PC-9 (cell line): ENCODE data around the gene BHMT2. TPM values are rescaled to one million over a fixed set of nuclear protein-coding genes. Genes with fewer than 3 reads are reported as not detected.

Experiments
- BruUV-seq: library from RNA; stranded (reverse); fragments of 400-500 nt; replicated peaks from 2 replicates; lab custom pipeline; 2021; lab: Mats Ljungman, UMichigan
- CTCF ChIA-PET: fragments of 300-600 bp; sonication (Branson Sonifier 250); formaldehyde crosslinking; loops from one replicate; lab custom pipeline; 2022; ENCODE audit warnings: antibody characterized with exemption; lab: Charles Lee
- POLR2A ChIA-PET: fragments of 300-600 bp; sonication (Branson Sonifier 250); formaldehyde crosslinking; loops from one replicate; lab custom pipeline; 2022; ENCODE audit warnings: antibody characterized with exemption; ENCODE audit not compliant: unreplicated experiment; lab: Charles Lee
- DNase-seq, 2 experiments: peaks; one replicate each; pipeline versions ENCODE4 v3.0.0 to v3.0.0-alpha.2; 2015 to 2022; ENCODE audit warnings: mixed read lengths in 1 of 2
- H2AFZ ChIP-seq: fragments of 200-600 bp; sonication (generic); 2 replicates; pipeline ENCODE4 v1.8.1; 2017; ENCODE audit warnings: antibody characterized with exemption
- H3F3A ChIP-seq: fragments of 200-600 bp; sonication (generic); 2 replicates; pipeline ENCODE4 v1.8.1; 2017; ENCODE audit warnings: antibody characterized with exemption, mild to moderate bottlenecking, low read depth; ENCODE audit not compliant: insufficient read depth
- H3K27ac ChIP-seq: fragments of 200-600 bp; sonication (generic); 2 replicates; pipeline ENCODE4 v1.6.1; 2016; ENCODE audit warnings: mixed run types
- H3K27me3 ChIP-seq: fragments of 200-600 bp; sonication (generic); 2 replicates; pipeline ENCODE4 v1.6.1; 2016; ENCODE audit warnings: low read depth, mixed run types; ENCODE audit not compliant: insufficient read depth
- H3K36me3 ChIP-seq: fragments of 200-600 bp; sonication (generic); 2 replicates; pipeline ENCODE4 v1.6.1; 2016; ENCODE audit warnings: low read depth, mixed run types
- H3K4me1 ChIP-seq: fragments of 200-600 bp; sonication (generic); replicated peaks from 2 replicates; pipeline ENCODE4 v1.6.1; 2016; ENCODE audit warnings: mixed run types; ENCODE audit not compliant: insufficient read depth
- H3K4me2 ChIP-seq: fragments of 200-600 bp; sonication (generic); 2 replicates; pipeline ENCODE4 v1.6.1; 2017; ENCODE audit warnings: mixed run types
- H3K4me3 ChIP-seq: fragments of 200-600 bp; sonication (generic); 2 replicates; pipeline ENCODE4 v1.6.1; 2016; ENCODE audit warnings: mixed run types
- H3K79me2 ChIP-seq: fragments of 200-600 bp; sonication (generic); 2 replicates; pipeline ENCODE4 v1.6.1; 2017; ENCODE audit warnings: low read depth, mixed run types
- H3K9me2 ChIP-seq: fragments of 200-600 bp; sonication (generic); 2 replicates; pipeline ENCODE4 v1.8.1; 2017; ENCODE audit warnings: mild to moderate bottlenecking; ENCODE audit not compliant: insufficient read depth
- H3K9me3 ChIP-seq: fragments of 200-600 bp; sonication (generic); 2 replicates; pipeline ENCODE4 v1.8.1; 2016; ENCODE audit warnings: low read depth; ENCODE audit not compliant: insufficient read depth
- H4K20me1 ChIP-seq: fragments of 200-600 bp; sonication (generic); 2 replicates; pipeline ENCODE4 v1.8.1; 2017; ENCODE audit not compliant: insufficient read depth
- EZH2 ChIP-seq: fragments of 200-600 bp; sonication (generic); IDR thresholded peaks from 2 replicates; pipeline ENCODE4 v1.8.0; 2017; ENCODE audit warnings: antibody characterized with exemption, low read depth
- intact Hi-C: fragments of 100-400 bp; cut with micrococcal nuclease; formaldehyde crosslinking; loops from one replicate; pipeline ENCODE4 v1.10.0; 2022; ENCODE audit not compliant: unreplicated experiment
- total RNA-seq: library from RNA; stranded (reverse); gene quantifications from 2 replicates; pipeline ENCODE4 v1.2.3, GENCODE V29; 2021
- TF ChIP-seq, protein P1 (sequence below): fragments of 200-600 bp; sonication (generic); conservative IDR thresholded peaks from 2 replicates; pipeline ENCODE4 v1.6.1; 2017; ENCODE audit warnings: mixed run types, antibody characterized with exemption, mild to moderate bottlenecking, moderate library complexity

The BHMT2 gene
- total RNA-seq, 1 experiment from 2014 or later, result not detected

DNA sequence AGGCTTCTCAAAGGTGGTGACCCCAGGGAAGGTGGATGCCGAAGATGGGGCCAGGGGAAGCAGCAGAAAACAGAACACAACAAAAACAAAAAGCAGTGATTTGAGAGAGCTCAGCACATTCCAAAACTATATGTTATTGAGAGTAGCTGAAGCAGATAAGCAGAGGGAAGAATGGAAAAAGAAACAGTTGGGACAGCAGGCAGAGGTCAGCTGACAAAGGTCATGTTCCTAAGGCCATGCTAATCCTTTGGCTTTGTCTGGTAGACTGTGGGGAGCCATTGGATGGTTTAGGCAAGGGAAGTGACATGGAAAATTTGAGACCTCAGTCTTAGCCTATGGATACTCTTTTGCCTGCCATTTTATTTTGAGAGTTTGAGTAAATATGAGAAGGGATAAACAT is 14.6 kb upstream of the BHMT2 start:
- no peak overlapping the region for H3K4me3 ChIP-seq
- H3K79me2 ChIP-seq, result no peaks in the 10 kb centered on the region
- no peaks in the 10 kb centered on the region for H3K4me1 ChIP-seq
- H3K4me2 ChIP-seq, result no peak overlapping the region
- intact Hi-C loops, result no loop called here
- H3K27ac ChIP-seq, result no peak overlapping the region
- no peak overlapping the region for H2AFZ ChIP-seq
- TF ChIP-seq EZH2, result no peak
- TF ChIP-seq, protein P1, sequence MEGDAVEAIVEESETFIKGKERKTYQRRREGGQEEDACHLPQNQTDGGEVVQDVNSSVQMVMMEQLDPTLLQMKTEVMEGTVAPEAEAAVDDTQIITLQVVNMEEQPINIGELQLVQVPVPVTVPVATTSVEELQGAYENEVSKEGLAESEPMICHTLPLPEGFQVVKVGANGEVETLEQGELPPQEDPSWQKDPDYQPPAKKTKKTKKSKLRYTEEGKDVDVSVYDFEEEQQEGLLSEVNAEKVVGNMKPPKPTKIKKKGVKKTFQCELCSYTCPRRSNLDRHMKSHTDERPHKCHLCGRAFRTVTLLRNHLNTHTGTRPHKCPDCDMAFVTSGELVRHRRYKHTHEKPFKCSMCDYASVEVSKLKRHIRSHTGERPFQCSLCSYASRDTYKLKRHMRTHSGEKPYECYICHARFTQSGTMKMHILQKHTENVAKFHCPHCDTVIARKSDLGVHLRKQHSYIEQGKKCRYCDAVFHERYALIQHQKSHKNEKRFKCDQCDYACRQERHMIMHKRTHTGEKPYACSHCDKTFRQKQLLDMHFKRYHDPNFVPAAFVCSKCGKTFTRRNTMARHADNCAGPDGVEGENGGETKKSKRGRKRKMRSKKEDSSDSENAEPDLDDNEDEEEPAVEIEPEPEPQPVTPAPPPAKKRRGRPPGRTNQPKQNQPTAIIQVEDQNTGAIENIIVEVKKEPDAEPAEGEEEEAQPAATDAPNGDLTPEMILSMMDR, result no peak
- H3K9me2 ChIP-seq, result no peaks in the 10 kb centered on the region
- peaks cover 4% of the 10 kb centered on the region; the same call in 1 of the 2 replicates for H3K9me3 ChIP-seq
- DNase-seq, result no peak
- no peaks in the 10 kb centered on the region for H4K20me1 ChIP-seq
- H3K36me3 ChIP-seq, result no peaks in the 10 kb centered on the region
- H3F3A ChIP-seq, result no peaks in the 10 kb centered on the region
- ChIA-PET POLR2A (no interaction called here), CTCF (no interaction called here)
- no peaks in the 10 kb centered on the region for H3K27me3 ChIP-seq
- BruUV-seq, result no TSS peak

DNA sequence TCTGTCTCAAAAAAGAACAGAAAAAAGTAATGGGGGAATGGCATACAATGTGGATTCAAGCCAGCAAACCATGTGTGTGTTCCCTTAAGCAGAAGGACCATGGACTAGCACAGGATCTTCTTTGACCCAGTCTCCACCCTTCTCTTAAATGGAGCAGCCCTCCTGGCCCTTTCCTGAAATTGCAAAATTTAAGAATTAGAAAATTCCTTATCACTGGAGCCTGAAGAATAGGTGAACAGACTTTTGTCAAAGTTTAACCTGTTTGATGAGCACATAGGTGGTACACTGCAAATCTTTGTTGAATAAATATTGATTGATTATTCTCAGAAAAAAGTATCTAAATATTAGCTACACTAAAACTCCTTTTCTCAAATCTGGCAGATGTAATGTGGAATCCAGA is 12.7 kb upstream of the BHMT2 start:
- no peak overlapping the region for H3K4me3 ChIP-seq
- H3K36me3 ChIP-seq, result no peaks in the 10 kb centered on the region
- ChIA-PET CTCF (no interaction called here), POLR2A (no interaction called here)
- H3K4me2 ChIP-seq, result no peak overlapping the region
- BruUV-seq, result no TSS peak
- no peaks in the 10 kb centered on the region for H3K9me3 ChIP-seq
- no peak for DNase-seq
- intact Hi-C loops, result no loop called here
- no peaks in the 10 kb centered on the region for H3K27me3 ChIP-seq
- H3K27ac ChIP-seq, result no peak overlapping the region
- TF ChIP-seq, protein P1, result no peak
- no peak for TF ChIP-seq EZH2
- H2AFZ ChIP-seq, result no peak overlapping the region
- no peaks in the 10 kb centered on the region for H3F3A ChIP-seq
- no peaks in the 10 kb centered on the region for H3K4me1 ChIP-seq
- H4K20me1 ChIP-seq, result no peaks in the 10 kb centered on the region
- H3K9me2 ChIP-seq, result no peaks in the 10 kb centered on the region
- no peaks in the 10 kb centered on the region for H3K79me2 ChIP-seq

DNA sequence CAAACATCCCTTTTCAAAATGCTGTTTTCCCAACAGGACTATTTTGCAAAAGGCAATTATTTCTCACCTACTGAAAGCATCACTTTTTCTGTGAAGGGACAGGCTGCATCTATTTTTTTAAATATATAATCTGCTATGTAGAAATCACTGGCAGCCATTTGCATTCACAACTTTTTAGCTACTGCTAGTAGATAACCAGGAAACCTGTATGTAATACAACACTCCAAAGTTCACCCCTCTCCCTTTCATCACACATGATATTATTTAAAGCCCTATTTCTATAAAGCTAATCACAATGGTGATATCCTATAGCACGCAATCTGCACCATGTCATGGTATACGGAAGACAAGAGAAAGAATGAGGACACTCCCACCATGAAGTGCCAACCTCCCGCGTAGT is 9.9 kb upstream of the BHMT2 start:
- H3F3A ChIP-seq, result no peaks in the 10 kb centered on the region
- H3K4me2 ChIP-seq, result no peak overlapping the region
- no peak overlapping the region for H2AFZ ChIP-seq
- no TSS peak for BruUV-seq
- H4K20me1 ChIP-seq, result no peaks in the 10 kb centered on the region
- no peak for DNase-seq
- intact Hi-C loops, result no loop called here
- no peaks in the 10 kb centered on the region for H3K36me3 ChIP-seq
- ChIA-PET POLR2A (no interaction called here), CTCF (no interaction called here)
- H3K4me3 ChIP-seq, result no peak overlapping the region
- H3K79me2 ChIP-seq, result no peaks in the 10 kb centered on the region
- H3K27me3 ChIP-seq, result no peaks in the 10 kb centered on the region
- no peak for TF ChIP-seq EZH2
- TF ChIP-seq, protein P1, result no peak
- no peaks in the 10 kb centered on the region for H3K9me3 ChIP-seq
- no peak overlapping the region for H3K27ac ChIP-seq
- H3K9me2 ChIP-seq, result no peaks in the 10 kb centered on the region
- no peaks in the 10 kb centered on the region for H3K4me1 ChIP-seq
